ENCODE data around the gene CHM.
A peak's percentile ranks its signal among the peaks of the same experiment; 100 is the strongest.

CHM gene

GRCh38 chrX:86047174-86047935 is at the start of gene CHM:
Gene CHM, minus strand, starts transcription at chrX:86047558. Its CDS starts 26 bp downstream, at chrX:86047532.
- peaks cover 0 to 11% (median 4%) of the 10 kb centered on the region in 11 experiments; a peak in 10 of 22 replicates for H4K20me1 ChIP-seq
- H3K9me3 ChIP-seq (replicated peaks in 1 of 11), result peaks cover 0 to 8% (median 0%) of the 10 kb centered on the region in 11 experiments; a peak in 2 of 22 replicates
- peaks cover 46 to 96% (median 85%) of the 10 kb centered on the region in 11 experiments for H3K27me3 ChIP-seq
- H3K4me1 ChIP-seq, result peaks cover 0 to 13% (median 2%) of the 10 kb centered on the region in 10 experiments; a peak in 8 of 20 replicates
- peak within 1 kb of the TSS; percentile 57 to 71 (median 66) for H3K4me3 ChIP-seq
- H3K9ac ChIP-seq, result peak within 1 kb of the TSS; percentile 73 to 90 (median 83)
- H3K27ac ChIP-seq, result peak within 1 kb of the TSS; percentile 73 to 92 (median 83)
- peak within 1 kb of the TSS; percentile 49 to 72 (median 65) for H3K4me2 ChIP-seq
- H3K36me3 ChIP-seq, result no peaks in the 10 kb centered on the region; a peak in 1 of 22 replicates
- no peak for TF ChIP-seq Cebpa-rat (IDR thresholded peaks at IDR 0.05)

DNA sequence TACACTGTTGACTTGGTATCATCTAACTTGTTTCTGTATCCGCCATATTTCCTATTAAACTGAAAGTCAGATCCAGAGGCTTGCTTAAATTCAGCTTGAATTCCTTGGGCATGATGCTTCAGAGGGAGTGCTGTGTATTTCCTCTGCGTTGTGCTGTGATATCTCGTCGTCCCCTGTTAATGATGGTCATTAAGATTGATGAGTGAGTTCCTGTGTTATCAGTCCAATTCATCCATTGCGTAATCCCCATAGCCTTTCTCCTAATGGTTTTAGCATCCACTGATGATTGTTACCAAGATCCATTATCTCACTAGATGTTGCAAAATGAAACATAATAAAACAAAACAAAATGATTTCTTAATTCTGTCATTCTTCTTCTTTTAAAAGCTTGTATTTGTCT is 31.3 kb upstream of the CHM start:
- H3K27ac ChIP-seq, result no peak overlapping the region
- no peaks in the 10 kb centered on the region for H3K4me1 ChIP-seq
- no peaks in the 10 kb centered on the region for H3K36me3 ChIP-seq
- H3K9ac ChIP-seq, result no peak overlapping the region
- peak in 5 of 11 experiments; percentile 24 to 68 (median 51); a peak in 4 of 22 replicates for TF ChIP-seq Cebpa-rat (IDR thresholded peaks at IDR 0.05)
- H3K4me3 ChIP-seq, result no peak overlapping the region
- peaks cover 25 to 33% (median 29%) of the 10 kb centered on the region in 11 experiments for H3K9me3 ChIP-seq (replicated peaks in 1 of 11)
- H3K4me2 ChIP-seq, result no peak overlapping the region
- H4K20me1 ChIP-seq, result no peaks in the 10 kb centered on the region
- H3K27me3 ChIP-seq, result peaks cover 20 to 63% (median 42%) of the 10 kb centered on the region in 11 experiments; a peak in 21 of 22 replicates

DNA sequence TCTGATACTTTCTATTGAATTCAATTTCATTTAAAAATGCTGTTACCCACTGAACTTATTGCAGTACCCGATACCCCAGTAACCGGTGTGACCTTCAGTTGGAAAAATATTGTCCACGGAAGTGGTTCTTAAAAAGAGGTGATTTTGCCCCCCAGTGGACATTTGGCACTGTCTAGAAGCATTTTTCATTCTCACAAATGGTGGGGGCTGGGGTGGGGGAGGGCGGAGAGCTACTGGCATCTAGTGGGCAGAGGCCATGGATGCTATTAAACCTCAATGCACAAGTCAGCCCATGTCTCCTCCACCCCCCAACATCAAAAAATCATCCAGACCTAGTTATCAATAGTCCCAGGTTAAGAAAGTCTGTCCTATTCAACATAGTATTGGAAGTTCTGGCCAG is 19.6 kb upstream of the CHM start:
- Histone ChIP-seq H3K9ac (no peak overlapping the region), H3K4me2 (no peak overlapping the region), H3K9me3 (replicated peaks in 1 of 11) (peaks cover 0 to 5% (median 0%) of the 10 kb centered on the region in 11 experiments; a peak in 2 of 22 replicates), H4K20me1 (peaks cover 0 to 4% (median 0%) of the 10 kb centered on the region in 11 experiments; a peak in 1 of 22 replicates), H3K36me3 (no peaks in the 10 kb centered on the region), H3K4me3 (no peak overlapping the region), H3K27ac (no peak overlapping the region), H3K4me1 (no peaks in the 10 kb centered on the region), H3K27me3 (peaks cover 33 to 86% (median 69%) of the 10 kb centered on the region in 11 experiments)
- TF ChIP-seq Cebpa-rat (IDR thresholded peaks at IDR 0.05), result no peak

DNA sequence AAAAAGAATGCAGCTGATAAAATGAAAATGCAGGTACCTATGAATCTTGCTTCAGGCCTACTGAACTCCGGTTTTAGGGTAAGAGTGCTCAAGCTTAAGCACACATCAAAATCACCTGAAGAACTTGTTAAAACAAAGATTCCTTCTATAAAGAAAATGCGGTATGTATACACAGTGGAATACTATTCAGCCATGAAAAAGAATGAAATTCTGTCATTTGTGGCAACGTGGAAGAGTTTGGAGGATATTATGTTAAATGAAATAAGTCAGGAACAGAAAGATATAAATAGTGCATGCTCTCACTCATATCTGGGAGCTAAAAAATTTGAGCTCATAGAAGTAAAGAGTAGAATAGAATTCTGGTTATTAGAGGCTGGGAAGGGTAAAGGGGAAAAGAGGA is 14.0 kb upstream of the CHM start:
- Histone ChIP-seq H3K4me1 (no peaks in the 10 kb centered on the region), H3K27ac (no peak overlapping the region), H3K4me2 (no peak overlapping the region), H3K9me3 (replicated peaks in 1 of 11) (peaks cover 0 to 7% (median 5%) of the 10 kb centered on the region in 11 experiments; a peak in 9 of 22 replicates), H4K20me1 (peaks cover 0 to 4% (median 0%) of the 10 kb centered on the region in 11 experiments; a peak in 1 of 22 replicates), H3K9ac (no peak overlapping the region), H3K4me3 (no peak overlapping the region), H3K36me3 (no peaks in the 10 kb centered on the region), H3K27me3 (peaks cover 63 to 98% (median 90%) of the 10 kb centered on the region in 11 experiments)
- TF ChIP-seq Cebpa-rat (IDR thresholded peaks at IDR 0.05), result no peak

DNA sequence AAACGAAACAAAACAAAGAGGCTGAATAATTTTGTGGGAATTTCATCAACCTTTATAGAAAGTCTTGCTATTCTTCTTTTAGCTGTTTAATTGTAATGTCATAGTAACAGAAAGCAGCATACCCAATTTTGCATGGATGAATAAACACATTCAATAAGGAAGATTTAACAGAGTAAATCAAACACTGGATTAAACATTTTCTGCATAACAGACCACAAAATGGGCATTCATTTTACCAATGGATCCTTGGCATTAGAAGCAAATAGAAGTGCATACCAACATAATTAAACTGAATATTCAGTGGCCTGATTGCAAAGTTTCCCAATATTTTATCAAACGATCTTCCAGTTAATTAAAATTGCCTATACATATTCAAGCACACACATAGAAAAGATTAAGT is 4.4 kb upstream of the CHM start:
- no peak for TF ChIP-seq Cebpa-rat (IDR thresholded peaks at IDR 0.05)
- H3K27ac ChIP-seq, result no peak overlapping the region
- H3K4me3 ChIP-seq, result no peak overlapping the region

DNA sequence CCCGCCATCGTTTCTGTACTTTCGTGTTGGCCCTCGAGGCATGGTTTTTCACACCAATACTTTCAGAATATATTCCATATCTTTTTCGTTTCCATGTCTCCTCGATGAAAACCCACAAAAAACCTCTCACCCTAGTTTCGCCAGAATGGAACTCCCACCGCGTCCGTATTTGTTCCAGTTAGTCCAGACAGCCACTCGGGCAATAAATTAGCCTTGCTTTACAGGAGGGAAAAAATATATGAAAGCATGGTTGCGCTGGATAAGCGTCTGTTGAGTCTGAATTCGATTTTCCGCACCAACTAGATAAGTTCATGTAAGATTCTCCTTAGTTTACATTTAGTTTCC is 550 bp upstream of the CHM start:
- H3K4me1 ChIP-seq, result peaks cover 0 to 13% (median 2%) of the 10 kb centered on the region in 10 experiments; a peak in 8 of 20 replicates
- H3K4me3 ChIP-seq, result peak overlapping the region; percentile 57 to 71 (median 66); a peak in 13 of 20 replicates
- TF ChIP-seq Cebpa-rat (IDR thresholded peaks at IDR 0.05), result no peak
- H4K20me1 ChIP-seq, result peaks cover 0 to 8% (median 0%) of the 10 kb centered on the region in 11 experiments; a peak in 2 of 22 replicates
- peak overlapping the region in 9 of 11 experiments; percentile 2 to 48 (median 26); a peak in 6 of 22 replicates for H3K4me2 ChIP-seq
- peaks cover 0 to 8% (median 0%) of the 10 kb centered on the region in 11 experiments; a peak in 2 of 22 replicates for H3K9me3 ChIP-seq (replicated peaks in 1 of 11)
- no peak overlapping the region for H3K27ac ChIP-seq
- H3K36me3 ChIP-seq, result no peaks in the 10 kb centered on the region; a peak in 1 of 22 replicates
- H3K27me3 ChIP-seq, result peaks cover 49 to 93% (median 84%) of the 10 kb centered on the region in 11 experiments
- H3K9ac ChIP-seq, result no peak overlapping the region

More for the DNA sequence above, 4.4 kb upstream of the CHM start:
- Histone ChIP-seq H3K27me3 (peaks cover 43 to 84% (median 72%) of the 10 kb centered on the region in 11 experiments), H3K4me2 (no peak overlapping the region), H3K9me3 (replicated peaks in 1 of 11) (peaks cover 0 to 16% (median 0%) of the 10 kb centered on the region in 11 experiments; a peak in 6 of 22 replicates), H3K36me3 (no peaks in the 10 kb centered on the region), H3K9ac (no peak overlapping the region), H4K20me1 (no peaks in the 10 kb centered on the region), H3K4me1 (no peaks in the 10 kb centered on the region)

- peaks cover 0 to 12% (median 8%) of the 10 kb centered on the region in 11 experiments; a peak in 11 of 22 replicates for H3K9me3 ChIP-seq (replicated peaks in 1 of 11)
- peaks cover 0 to 13% (median 2%) of the 10 kb centered on the region in 10 experiments; a peak in 8 of 20 replicates for H3K4me1 ChIP-seq
- H3K27ac ChIP-seq, result no peak overlapping the region
- peaks cover 0 to 24% (median 12%) of the 10 kb centered on the region in 11 experiments; a peak in 13 of 22 replicates for H4K20me1 ChIP-seq
- no peak overlapping the region for H3K4me3 ChIP-seq
- TF ChIP-seq Cebpa-rat (IDR thresholded peaks at IDR 0.05), result no peak
- peaks cover 50 to 98% (median 93%) of the 10 kb centered on the region in 11 experiments for H3K27me3 ChIP-seq
- no peak overlapping the region for H3K9ac ChIP-seq
- H3K36me3 ChIP-seq, result peaks cover 0 to 13% (median 0%) of the 10 kb centered on the region in 11 experiments; a peak in 6 of 22 replicates
- H3K4me2 ChIP-seq, result peak overlapping the region in 1 of 11 experiments; percentile 65; a peak in 3 of 22 replicates
Observed at GRCh38 chrX:86044216-86044615, 3.1 kb downstream of the CHM start.

- Histone ChIP-seq H3K27ac (no peak overlapping the region), H3K36me3 (peaks cover 0 to 13% (median 0%) of the 10 kb centered on the region in 11 experiments; a peak in 6 of 22 replicates), H3K9ac (no peak overlapping the region), H4K20me1 (peaks cover 0 to 47% (median 17%) of the 10 kb centered on the region in 11 experiments; a peak in 13 of 22 replicates), H3K9me3 (replicated peaks in 1 of 11) (peaks cover 0 to 10% (median 6%) of the 10 kb centered on the region in 11 experiments; a peak in 9 of 22 replicates), H3K4me2 (no peak overlapping the region), H3K27me3 (peaks cover 35 to 98% (median 94%) of the 10 kb centered on the region in 11 experiments), H3K4me1 (peaks cover 0 to 8% (median 0%) of the 10 kb centered on the region in 10 experiments; a peak in 3 of 20 replicates), H3K4me3 (no peak overlapping the region)
- TF ChIP-seq Cebpa-rat (IDR thresholded peaks at IDR 0.05), result no peak
Observed at GRCh38 chrX:86039625-86040568, 7.5 kb downstream of the CHM start.

All from BLaER1 treated with 17β-estradiol and CSF1 and Interleukin-3, amounts not matched to agents 10 nM and 100 nM (cell line).